Chondrocyte (in vitro differentiated cells): ENCODE results near the gene MBOAT2. TPM values are rescaled to one million over a fixed set of nuclear protein-coding genes. Genes with fewer than 3 reads are reported as not detected.

Experiments
- DNase-seq: peaks from one replicate; pipeline ENCODE4 v3.0.0; 2021; ENCODE audit warnings: mixed read lengths, low spot score
- H3K27ac Mint-ChIP-seq: one replicate; pipeline ENCODE4 v1.8.0; 2021; ENCODE audit warnings: mild to moderate bottlenecking, moderate library complexity, mixed read lengths; ENCODE audit not compliant: unreplicated experiment
- H3K27me3 Mint-ChIP-seq: 2 replicates; pipeline ENCODE4 v1.8.0; 2021; ENCODE audit warnings: low read depth, mixed read lengths
- H3K36me3 Mint-ChIP-seq: 2 replicates; pipeline ENCODE4 v1.8.0; 2021; ENCODE audit warnings: low read depth, mixed read lengths
- H3K4me1 Mint-ChIP-seq: 2 replicates; pipeline ENCODE4 v1.8.0; 2021; ENCODE audit warnings: low read depth, mild to moderate bottlenecking, mixed read lengths
- H3K4me3 Mint-ChIP-seq: one replicate; pipeline ENCODE4 v1.8.0; 2021; ENCODE audit warnings: mild to moderate bottlenecking, moderate library complexity, mixed read lengths; ENCODE audit not compliant: unreplicated experiment
- H3K9me3 Mint-ChIP-seq: 2 replicates; pipeline ENCODE4 v1.8.0; 2021; ENCODE audit warnings: low read depth, mixed read lengths
- CTCF ChIP-seq: fragments of 200-600 bp; sonication (generic); IDR thresholded peaks from 2 replicates; pipeline ENCODE4 v1.5.0; 2021; ENCODE audit warnings: antibody characterized with exemption, mild to moderate bottlenecking, moderate library complexity
- total RNA-seq: library from RNA; stranded (reverse); gene quantifications from 3 replicates; pipeline ENCODE4 v1.2.1, GENCODE V29; 2021

MBOAT2 gene
- total RNA-seq, 1 donor from 2014 or later = 40.2 TPM

GRCh38 chr2:8863331-8863953 is 140.0 kb downstream of the MBOAT2 start:
- Mint-ChIP-seq H3K36me3 (peaks cover 26% of the 10 kb centered on the region), H3K4me1 (no peaks in the 10 kb centered on the region), H3K27ac (no peak overlapping the region), H3K27me3 (no peaks in the 10 kb centered on the region), H3K9me3 (no peaks in the 10 kb centered on the region), H3K4me3 (no peak overlapping the region)
- DNase-seq = no peak
- no peak for TF ChIP-seq CTCF

DNA sequence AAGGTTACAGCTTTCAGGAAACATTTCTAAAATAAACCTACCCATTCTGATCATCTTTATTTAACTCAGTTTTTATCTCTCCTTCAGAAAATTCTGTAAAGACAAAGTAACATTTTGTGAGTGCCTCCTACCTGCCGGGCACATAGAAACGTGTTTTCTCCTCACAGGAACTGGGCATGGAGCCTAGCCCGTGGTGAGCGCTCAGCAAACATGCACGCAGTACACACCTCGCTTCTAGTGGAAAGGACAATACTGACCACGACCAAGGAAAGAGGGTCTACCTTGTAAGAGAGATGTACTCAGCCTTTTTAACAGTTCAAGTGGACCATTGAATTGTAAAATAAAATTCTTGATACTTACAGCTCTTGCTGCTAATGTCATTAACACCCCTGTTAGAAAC is 141.3 kb downstream of the MBOAT2 start:
- Mint-ChIP-seq H3K9me3 (no peaks in the 10 kb centered on the region), H3K4me1 (no peaks in the 10 kb centered on the region), H3K36me3 (peaks cover 19% of the 10 kb centered on the region), H3K4me3 (no peak overlapping the region), H3K27ac (no peak overlapping the region), H3K27me3 (no peaks in the 10 kb centered on the region)
- no peak for TF ChIP-seq CTCF
- DNase-seq = no peak

DNA sequence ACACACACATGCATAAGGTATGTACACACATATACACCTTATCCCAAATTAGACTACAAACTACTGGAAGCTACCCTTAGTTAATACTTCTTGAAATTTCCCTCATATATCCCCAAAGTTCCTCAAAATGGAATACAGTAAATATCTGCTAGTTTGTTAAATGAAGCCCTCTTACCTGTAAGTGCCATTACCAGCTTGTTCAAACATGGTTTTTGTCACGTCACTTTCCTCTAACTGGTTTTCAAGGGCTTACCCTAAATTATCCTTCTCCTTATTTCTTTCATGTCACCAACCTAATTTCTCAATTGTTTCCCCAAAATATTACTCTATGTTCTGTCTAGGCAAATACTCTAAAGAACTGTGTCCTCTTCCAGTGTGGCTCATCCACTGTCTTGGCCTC is 141.7 kb downstream of the MBOAT2 start:
- no peaks in the 10 kb centered on the region for H3K9me3 Mint-ChIP-seq
- no peaks in the 10 kb centered on the region for H3K4me1 Mint-ChIP-seq
- peaks cover 19% of the 10 kb centered on the region for H3K36me3 Mint-ChIP-seq
- DNase-seq = no peak
- TF ChIP-seq CTCF = no peak
- H3K4me3 Mint-ChIP-seq = no peak overlapping the region
- H3K27me3 Mint-ChIP-seq = no peaks in the 10 kb centered on the region
- no peak overlapping the region for H3K27ac Mint-ChIP-seq

DNA sequence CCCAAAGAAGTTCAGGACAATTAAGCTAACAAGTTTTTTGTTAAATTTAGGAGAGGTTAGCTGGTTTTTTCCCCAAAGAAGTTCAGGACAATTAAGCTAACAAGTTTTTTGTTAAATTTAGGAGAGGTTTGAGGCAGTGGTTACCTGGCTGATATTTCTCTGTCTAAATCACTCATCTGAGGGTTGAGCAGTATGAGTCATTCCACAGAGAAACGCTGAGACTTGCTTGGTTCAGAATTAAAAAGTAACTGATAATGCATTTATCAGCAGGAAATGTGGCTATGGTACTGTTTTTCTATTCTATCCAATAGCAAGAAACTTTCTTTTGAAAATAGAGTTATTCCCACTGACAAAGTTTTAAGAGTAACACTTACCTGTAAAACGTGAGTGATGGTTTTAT is 143.2 kb downstream of the MBOAT2 start:
- H3K4me1 Mint-ChIP-seq = no peaks in the 10 kb centered on the region
- no peak overlapping the region for H3K27ac Mint-ChIP-seq
- no peaks in the 10 kb centered on the region for H3K27me3 Mint-ChIP-seq
- DNase-seq = no peak
- H3K9me3 Mint-ChIP-seq = no peaks in the 10 kb centered on the region
- no peak for TF ChIP-seq CTCF
- no peak overlapping the region for H3K4me3 Mint-ChIP-seq
- H3K36me3 Mint-ChIP-seq = peaks cover 16% of the 10 kb centered on the region

DNA sequence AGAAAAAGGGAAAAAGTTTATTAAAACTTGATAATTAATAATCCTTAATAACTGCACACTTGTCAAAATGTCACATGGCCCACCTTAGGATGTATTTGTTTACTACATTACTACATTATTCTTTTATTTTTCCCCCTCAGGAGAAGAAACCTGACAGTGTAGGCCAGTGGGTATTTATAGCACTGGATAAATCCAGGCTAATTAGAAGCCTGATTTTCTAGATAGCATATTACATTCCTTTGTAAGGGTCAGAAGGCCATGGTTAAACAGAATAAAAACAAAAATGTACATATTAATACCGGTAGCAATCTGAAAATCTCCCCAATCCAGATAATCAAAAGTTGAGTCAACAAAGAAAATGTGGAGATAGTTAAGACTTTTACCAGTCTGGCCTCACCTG is 144.6 kb downstream of the MBOAT2 start:
- H3K9me3 Mint-ChIP-seq = no peaks in the 10 kb centered on the region
- H3K4me3 Mint-ChIP-seq = no peak overlapping the region
- no peaks in the 10 kb centered on the region for H3K4me1 Mint-ChIP-seq
- DNase-seq = no peak
- TF ChIP-seq CTCF = no peak
- H3K27ac Mint-ChIP-seq = no peak overlapping the region
- H3K36me3 Mint-ChIP-seq = peaks cover 16% of the 10 kb centered on the region
- no peaks in the 10 kb centered on the region for H3K27me3 Mint-ChIP-seq
